Ureter (tissue), 1 donor: Measurements from ENCODE around the gene DCST2. TPM values are rescaled to one million over a fixed set of nuclear protein-coding genes. Genes with fewer than 3 reads are reported as not detected.

Experiments used
- DNase-seq: peaks from one replicate; pipeline ENCODE4 v3.0.0-alpha.2; 2020; ENCODE audit warnings: low spot score
- total RNA-seq: library from RNA; stranded (reverse); gene quantifications from one replicate; pipeline ENCODE4 v1.2.4, GENCODE V29; 2023
- donor health status: DM: yes; HTN: yes; CAD: no.

The DCST2 gene
- total RNA-seq, 1 donor from 2014 or later, result 1.2 TPM

DNA sequence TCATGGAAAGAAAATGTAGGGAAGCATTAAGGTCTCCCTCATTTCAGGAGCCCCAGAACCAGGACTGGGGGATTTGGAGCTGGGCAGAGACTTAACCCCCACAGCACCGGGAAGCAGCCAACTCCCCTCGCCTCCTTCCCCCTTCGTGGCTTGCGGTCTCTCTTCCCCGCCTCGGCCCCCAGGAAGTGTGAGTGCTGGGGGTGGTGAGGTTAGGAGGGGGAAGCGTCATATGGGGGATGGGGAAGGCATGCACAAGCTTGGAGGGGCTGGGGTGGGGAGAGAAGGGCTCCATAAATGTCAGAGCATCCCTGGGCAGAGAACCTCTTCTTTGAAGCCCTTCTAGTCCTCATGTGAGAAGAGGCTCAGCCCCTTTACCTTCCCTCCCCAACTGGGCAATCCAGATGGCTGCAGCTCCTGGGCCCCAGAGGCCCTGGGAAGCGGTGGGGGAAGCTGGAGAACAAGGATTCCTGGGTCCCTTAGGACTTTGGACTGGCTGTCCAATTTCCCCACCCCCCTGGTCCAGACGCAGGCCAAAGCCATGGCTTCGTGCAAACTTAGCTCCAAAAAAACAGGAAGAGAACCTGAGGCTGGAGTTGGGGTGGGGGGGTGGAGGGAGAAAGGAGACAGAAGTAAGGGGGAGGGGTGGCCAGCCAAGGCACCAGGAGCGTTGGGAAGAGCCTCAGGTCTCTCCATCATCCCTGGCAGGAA, 23.2 kb downstream of the DCST2 start:
- DNase-seq, result no peak

DNA sequence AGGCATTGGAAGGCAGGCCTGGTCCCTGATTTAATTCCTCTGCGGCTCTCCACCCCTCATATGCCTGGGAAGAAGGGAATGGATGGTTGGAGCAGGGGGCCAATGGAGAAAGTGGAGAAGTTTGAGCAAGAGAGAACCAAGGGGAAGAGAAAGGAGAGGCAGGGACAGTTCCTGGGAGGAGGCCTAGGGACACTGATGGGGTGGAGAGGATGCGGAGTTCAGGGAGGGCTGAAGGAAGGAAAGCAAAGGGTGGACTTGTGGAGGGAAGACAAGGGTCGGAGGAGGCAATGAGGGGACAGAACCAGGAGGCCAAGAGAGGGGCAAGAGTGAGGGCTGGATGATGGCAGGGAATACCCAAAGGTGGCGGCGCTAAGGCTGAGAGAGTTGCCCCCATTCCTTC, 23.8 kb downstream of the DCST2 start:
- no peak for DNase-seq

DNA sequence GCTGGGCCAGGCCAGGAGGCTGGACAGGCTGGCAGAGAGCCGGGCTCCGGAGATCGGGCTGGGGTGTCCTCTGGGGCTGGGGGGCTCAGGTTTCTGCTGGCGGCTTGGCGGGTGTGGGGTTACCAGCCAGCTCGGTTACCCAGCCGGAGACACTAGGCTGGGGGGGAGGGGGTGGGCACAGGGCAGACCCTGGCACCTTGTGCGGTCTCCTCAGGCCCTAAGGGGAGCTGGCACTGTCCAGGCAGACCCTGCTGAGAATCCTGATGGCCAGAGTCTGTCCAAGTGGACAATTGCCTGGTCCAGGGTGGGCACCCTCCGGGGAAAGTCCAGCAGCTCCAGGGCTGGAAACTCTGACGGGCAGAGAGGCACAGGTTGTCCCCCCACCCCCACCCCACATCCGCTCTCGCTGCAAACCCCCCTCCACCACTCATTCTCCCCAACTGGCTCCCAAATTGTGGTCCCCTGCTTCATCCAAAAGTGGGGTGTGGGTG, 24.3 kb downstream of the DCST2 start:
- DNase-seq, result no peak

DNA sequence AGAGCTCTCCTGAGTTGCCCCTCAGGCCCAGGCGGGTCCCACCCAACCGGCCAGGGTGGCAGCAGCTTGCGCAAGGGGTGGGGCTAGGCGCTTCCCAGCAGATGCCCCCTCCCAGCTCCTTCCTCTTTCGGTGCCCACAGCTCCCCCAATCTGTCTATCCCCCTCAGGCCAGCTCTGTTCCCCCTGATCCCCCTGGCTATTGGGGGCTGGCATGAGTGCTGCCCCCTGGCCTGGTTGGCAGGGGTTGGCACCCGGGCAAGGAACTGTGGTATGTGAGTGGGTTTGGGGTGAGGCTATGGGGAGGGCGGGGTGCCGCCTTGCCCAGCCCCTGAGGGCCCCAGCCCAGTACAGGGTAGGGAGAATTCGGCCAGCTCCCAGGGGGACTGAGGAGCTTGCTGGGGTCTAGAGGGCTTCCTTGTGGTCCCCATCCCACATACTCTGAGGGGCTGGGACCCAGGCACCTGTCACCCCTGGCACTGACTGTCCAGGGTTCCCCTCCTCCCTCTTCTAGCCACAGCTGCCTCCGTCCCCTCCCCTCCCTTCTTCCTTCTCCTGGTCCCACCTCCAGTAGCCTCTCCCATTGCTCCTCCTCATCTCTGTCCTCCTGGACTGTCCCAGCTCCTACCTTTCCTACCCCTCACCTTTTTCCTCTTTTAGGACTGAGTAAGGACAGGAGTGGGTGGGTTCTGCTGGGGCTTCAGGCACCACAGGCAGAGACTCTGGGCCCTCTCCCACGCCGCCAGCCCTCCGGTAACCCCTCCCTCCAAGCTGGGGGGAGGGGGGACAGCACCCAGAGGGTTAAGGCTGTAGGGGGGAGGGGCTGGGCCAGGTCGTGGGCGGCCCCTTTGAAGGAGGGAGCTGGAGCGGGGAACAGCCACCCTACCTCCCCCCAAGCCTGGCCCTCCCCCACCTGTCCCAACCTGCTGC, 25.3 kb downstream of the DCST2 start:
- DNase-seq, result no peak

DNA sequence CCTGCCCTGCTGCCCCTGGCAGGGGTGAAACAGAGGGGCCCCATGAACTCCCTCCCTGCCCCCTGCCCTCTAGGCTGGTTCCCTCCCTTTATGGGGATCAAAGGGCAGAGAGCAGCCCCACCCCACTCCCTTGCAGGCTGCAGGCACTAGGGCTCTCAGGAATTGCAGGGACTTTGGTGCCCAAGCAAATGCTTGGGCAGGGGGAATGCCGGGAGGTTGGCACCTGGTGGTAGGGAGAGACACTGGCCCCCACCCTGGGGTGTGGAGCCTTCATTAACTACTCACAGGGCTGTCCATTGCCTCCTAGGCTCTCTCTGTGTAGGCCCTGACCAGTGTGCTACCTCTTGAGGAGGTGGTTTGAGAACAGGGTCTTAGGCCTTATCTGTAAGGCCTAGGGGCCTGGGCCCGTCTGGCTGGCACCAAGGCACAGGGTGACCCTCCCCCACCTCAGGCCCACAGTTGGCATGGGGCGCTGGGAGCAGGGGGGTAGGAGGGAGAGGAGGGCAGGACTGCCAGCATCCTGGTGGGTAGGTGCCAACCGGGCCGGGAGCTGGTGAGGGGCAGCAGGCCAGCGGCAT, 26.2 kb downstream of the DCST2 start:
- no peak for DNase-seq

DNA sequence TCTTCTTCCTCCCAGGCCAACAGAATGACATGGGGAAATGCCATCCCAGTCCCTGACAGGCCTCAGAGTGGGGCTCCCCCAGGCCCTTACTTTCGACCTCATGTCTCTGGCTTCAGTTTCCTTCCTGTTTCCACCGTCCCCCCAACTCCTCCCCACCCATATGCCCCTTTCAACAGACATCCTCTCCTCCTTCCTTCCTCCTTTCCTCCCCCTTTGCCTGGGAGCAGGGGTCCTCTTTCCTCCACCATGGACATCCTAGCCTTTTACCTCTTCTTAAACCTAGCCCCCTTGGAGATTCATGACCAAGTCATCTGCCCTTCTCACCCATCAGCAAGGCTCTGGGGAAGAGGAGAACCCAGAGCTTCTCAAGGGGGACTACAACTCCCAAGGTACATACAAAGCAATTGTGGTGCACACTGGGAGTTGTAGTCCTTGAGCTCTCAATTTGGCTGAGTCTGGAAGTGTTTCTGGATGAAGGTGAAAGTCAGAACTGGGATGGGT, 26.9 kb downstream of the DCST2 start:
- no peak for DNase-seq

DNA sequence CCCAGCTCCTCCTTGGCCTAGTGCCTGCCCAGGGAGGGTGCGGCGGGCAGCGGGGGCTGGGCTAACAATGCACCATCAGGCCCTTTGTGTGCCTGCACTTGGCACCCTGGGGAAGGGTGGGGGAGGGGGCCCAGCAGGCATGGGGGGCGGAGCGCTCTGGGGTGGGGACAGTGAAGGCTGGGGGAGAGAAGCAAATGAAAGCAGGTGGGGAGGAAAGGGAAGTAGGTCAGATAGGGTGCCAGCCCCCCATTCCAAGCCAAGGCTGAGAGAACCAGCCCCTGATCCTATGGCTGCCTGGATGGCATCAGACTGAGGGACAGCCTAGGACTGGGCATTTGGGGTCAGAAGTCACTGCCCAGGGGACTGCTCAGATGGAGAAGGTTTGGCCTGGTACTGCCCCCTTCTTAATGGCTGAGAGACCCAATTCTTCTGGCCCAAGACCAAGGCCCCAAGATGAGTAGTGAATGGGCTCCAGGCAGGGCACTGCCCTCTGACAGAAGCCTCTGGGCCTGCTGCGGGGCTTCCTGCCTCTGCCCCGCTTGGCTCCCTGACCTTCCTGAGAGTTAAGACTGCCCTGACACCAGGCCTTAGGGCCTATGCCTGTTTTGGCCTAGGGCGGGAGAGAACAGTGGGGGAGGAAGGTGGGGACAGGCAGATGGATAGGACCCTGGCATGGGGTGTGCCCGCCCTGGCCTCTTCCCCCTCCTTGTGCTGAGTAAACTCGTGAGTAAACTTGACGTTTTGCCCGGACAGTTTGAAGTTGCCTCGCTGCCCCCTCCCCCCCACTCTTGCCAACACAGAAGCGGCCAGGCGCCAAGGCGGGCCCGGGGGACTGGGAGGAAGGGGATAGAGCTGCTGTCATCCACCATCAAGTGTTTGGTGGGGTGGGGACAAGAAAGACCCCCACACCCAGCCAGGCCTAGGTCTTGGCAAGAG, 28.2 kb downstream of the DCST2 start:
- DNase-seq, result peak; percentile 85

DNA sequence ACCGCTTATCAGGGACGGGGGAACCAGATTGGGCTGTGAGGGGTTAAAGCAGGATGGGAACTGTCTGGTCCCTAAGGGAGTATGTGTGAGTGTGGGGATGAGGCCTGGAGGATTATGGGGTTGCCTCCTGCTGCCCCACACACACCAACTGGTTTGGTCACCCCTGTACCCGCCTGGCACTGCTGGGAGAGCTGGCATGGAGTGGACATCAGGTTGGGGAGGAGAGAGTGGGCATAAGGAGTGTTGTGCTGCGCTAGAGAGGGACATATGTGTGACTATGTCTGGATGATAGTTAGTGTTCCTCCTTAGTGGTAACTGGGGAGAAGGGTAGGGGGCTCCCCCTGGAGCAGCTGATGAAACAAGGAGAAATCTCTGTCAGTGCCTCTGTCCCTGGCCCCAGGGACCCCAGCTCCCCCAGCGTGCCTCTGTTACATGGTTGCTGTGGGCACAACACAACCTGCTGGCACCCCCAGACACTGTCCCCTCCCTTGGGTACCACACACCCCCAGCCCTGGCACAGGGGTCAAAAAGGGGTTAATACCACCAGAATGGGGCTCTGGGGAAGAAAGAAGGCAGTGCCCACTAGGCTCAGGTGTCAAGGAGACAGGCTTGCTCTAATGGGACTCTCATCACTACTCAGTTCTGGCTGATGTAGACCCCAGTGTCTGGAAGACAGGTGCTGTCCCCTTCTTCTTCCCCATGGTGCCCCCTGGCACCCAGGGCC, 29.1 kb downstream of the DCST2 start:
- DNase-seq, result no peak

DNA sequence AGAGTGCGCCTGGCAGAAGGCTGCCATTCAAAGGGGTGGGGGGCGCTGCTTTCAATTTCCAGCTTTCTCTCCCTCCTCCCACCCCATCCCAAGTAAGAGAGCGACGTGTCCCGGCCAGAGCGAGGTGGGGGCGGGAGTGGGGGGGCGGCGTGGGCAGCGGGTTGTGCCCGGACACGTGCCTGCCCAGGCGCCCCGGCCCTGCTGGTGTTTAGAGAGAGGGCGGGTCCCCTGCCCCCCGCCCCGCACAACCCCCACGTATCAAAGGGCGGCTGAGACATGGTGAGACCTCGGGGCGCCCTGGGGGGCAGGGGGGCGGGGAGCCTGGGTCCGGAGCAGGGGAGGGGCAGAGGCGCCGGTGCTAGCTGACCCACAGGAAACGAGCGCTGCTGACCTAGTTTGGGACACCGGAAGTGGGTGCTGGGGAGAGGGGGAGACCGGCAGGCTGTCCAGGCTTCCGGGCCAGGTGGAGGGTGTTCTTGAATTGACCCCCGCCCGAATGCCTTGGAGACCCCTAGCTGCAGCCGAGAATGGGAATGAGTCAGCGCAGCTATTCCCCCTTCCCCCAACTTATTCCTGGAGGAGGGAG, 29.7 kb downstream of the DCST2 start:
- DNase-seq, result peak; percentile 87

DNA sequence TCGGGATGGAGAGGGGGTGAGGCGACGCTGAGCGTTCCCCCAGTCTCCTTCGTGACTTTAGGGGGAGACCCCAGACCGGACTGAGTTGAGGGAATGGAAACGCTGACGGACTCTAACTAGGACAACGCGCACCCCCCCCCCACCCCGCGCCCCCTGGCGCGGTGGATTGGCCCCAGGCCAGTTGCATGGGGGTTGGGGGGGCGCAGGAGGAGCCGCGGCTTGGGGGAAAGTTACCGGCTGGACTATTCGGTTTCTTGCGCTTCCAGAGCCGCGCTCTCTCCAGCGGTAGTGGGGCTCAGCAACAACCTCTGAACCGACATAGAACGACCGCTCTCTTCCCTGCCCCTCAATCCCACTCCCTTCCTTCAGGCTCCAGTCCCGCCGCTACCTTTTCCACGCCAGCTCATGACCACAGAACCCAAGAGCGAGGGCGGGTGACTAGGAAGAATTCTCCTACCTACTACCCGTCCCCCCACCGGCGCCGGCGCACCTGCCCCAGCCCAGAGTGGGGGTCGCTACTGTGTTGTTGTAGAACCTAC, 30.3 kb downstream of the DCST2 start:
- no peak for DNase-seq

DNA sequence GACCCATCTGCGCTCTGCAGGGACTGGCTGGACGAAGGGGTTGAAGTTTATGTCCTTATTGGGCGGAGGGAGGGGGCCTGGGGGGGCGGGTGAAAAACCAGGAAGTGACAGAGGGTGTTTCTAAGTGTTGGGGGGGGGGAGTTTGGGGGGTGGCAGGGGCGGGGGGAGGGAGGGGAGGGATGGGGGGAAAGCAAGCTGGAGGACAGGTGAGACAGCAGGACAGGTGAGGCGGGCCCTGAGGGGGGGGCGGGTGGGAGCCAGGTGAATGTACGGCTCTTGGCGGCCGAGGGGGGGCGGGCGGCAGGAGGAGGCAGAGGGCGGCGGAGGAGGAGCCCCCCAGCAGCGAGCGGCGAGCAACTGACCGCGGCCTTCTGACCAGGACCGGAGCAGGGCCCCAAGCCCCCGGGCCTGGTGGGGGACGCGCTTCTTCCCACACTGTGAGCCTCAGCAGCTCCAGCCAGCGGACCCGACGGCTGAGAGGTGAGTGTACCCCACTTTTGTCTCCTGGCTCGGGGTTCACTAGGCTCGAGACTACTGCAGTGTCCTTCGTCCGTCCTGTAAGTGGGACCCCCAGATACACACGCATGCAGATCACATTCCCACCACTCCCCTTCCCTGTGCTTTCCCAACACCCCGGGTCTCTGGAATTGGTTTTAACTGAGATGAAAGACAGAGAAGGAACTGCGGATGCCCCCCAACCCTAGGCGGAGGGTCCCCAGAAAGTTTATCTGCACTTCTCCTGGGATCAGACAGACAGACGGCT, 30.9 kb downstream of the DCST2 start, which contains the start of gene ZBTB7B:
TSS of gene ZBTB7B (plus strand) at position 339 of the 763 bp plus-strand sequence. CDS start 11,859 bp downstream, outside the sequence.
- DNase-seq, result no peak

DNA sequence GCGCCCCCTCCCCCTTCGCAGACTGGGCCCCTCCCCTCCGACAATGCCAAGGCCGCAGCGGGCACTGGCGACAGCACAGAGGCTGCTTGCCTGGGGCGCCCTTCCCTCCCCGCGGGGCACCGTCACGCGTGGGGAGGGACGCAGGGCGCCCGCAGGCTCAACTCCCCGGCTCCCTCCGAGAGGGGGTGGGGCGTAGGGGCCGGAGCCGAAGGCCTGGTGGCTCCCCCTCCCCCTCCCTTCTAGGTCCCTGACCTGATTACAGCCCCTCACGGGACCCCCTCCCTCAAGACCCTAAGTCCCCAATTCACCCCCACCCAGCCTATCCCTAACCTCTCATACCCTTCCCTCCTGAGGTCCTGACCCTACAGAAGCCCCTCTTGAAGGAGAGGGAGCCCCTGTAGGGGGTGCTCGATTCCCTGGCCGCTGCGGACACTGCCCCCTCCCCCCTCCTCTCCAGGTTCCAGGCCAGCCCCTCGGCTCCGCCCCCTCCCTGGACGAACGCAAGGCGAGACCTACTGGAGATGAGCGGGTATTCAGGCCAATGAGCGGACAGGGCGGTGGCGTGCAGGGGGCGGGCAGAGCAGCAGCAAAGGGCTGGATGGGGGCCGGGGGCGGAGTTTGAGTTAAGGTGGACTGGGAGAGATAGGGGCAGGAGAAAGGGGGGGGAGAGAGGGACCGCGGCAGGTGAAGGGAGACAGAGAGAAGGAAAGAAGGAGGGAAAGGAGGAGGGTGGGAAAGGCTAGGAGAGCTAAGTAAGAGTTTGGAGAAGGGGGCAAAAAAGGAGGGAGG, 31.7 kb downstream of the DCST2 start:
- peak; percentile 100 for DNase-seq

DNA sequence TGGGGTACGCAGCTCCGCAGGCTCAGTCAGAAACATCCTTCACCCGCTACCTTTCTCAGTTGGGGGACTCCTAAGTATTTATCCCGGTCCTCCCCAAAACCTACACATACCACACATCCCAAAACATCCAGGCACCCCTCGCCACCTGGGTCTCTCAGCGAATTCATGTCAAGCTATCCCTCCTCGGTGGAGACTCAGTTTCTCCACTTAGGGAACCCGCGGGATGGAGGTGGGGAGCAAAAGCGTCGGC, 32.2 kb downstream of the DCST2 start:
- DNase-seq, result no peak

DNA sequence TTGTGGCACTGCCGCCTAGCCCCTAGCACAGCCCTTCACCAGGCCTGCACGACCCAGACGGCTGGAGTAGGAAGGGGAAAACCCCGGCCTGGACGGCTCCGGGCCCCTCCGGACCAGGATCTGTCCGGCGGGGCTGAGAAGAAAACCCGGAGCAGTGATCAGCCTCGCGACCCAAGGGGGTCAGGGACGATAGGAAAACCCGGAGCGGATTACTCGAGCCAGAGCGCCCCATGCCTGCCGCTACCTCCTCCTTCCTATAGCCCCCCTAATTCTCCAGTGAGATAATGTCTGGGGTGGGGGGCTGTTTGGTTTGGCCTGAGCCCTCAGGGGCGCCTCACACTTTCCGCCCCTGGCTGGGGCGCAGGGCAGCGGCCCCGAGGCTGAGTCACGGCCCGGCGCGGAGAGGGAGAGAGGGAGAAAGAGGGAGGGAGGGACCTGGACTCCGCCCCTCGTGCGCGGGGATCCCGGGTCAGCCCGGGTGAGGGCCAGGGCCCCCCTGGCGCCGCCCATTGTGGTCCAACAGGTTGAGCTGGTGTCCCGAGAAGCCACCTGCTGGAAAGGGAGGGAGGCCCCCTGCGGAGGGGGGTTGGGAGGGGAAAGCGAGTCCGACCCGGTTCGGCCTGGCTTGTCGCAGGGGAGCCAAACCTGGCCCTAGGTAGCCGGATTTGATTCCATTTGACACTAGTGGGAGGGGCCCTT, 32.7 kb downstream of the DCST2 start:
- DNase-seq, result peak; percentile 97

DNA sequence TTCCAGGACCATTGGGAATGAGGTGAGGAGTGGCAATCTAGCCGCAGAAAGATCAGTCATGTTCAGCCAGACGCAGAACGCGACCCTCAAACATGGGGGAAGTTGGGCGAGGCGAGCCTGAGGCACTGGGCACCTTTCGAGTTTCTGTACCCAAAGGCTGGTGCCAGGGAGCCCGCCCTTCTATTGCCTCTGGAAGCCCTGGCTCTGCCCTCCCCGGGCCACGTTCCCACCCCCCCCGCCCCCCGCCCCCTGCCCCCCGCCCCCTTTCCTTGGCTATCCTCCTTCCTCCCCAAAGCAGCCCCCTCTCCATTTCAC, 33.2 kb downstream of the DCST2 start:
- no peak for DNase-seq

DNA sequence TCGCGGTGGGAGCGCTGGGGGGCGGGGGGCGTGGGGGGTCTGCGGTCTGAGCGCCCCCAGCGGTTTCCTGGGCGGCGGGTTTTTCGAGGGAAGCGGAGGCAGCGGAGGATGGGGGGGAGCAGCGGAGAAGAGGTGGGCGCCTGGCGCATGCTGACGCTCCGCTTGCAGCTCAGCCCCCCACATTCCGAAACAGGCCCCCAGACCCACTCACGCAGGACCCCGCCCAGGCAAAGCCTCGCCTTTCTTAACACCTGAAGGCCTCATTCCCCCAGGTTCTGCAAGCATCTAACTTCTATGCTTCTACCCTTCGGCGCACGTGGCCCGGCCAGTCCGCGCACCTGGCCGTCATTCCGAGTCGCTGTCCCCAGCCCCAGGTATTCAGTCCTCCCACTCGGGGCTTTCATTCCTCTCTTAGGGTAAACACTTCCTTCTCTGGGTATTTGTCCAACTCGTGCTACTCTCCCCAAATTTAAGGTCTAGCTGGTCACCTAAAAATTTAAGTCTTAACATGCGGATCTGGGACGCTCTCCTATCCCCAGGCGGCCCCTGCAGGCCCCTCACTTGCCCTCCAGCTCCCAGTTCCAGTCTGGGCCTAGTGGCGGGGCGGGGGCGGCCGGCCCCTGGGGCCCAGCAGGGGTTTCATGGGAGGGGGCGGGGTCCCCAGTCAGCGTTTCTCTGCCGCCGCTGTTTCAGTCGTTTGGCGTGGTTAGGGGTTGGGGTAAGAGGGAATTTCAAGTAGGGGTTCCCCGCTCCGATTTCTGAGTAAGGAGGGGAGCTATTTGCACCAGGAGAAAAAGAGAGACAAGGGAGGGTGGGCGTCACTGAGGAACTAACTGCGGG, 33.8 kb downstream of the DCST2 start:
- DNase-seq, result peak; percentile 64
